Measurements from ENCODE around the gene STK32C. TPM values are rescaled to one million over a fixed set of nuclear protein-coding genes. Genes with fewer than 3 reads are reported as not detected.
"Not testable (repeated sequence)": the region's sequence is repeated elsewhere in the genome, so short reads cannot be mapped to it uniquely, and the experiment has no call there.

Gene STK32C
- total RNA-seq, 4 donors from 2014 or later, result 4.8 to 6.4 (median 5.7) TPM

GRCh38 chr10:132272231-132272971 lies 35.3 kb downstream of the STK32C start:
- intact Hi-C loops (cut with DNase I; ENCODE audit: low total_unique reads), result no loop called here
- WGBS, 2 donors, result 59 to 63% methylated on average over 35 of the region's 35 CpGs
- no peak overlapping the region for H3K4me3 ChIP-seq (ENCODE audit: low read depth, poor library complexity, severe bottlenecking)
- TF ChIP-seq POLR2A (IDR thresholded peaks at IDR 0.05), result no peak
- TF ChIP-seq CTCF (IDR thresholded peaks at IDR 0.05), result no peak
- DNase-seq (ENCODE audit: low spot score in 2 of 2), result no peak

- intact Hi-C loops (cut with DNase I; ENCODE audit: low total_unique reads), result no loop called here
- no peak for TF ChIP-seq POLR2A (IDR thresholded peaks at IDR 0.05)
- no peak for TF ChIP-seq CTCF (IDR thresholded peaks at IDR 0.05)
- no peak for DNase-seq (ENCODE audit: low spot score in 2 of 2)
- WGBS, 2 donors, result 85 to 92% methylated on average over 26 to 27 of the region's 27 CpGs
- H3K4me3 ChIP-seq (ENCODE audit: low read depth, poor library complexity, severe bottlenecking), result no peak overlapping the region
Observed at GRCh38 chr10:132271458-132272230, 36.1 kb downstream of the STK32C start.

- intact Hi-C loops (cut with DNase I; ENCODE audit: low total_unique reads), result no loop called here
- no peak for TF ChIP-seq POLR2A (IDR thresholded peaks at IDR 0.05)
- TF ChIP-seq CTCF (IDR thresholded peaks at IDR 0.05), result no peak
- no peak for DNase-seq (ENCODE audit: low spot score in 2 of 2)
- 92 to 93% methylated on average over 9 to 11 of the region's 11 CpGs for WGBS, 2 donors
- no peak overlapping the region for H3K4me3 ChIP-seq (ENCODE audit: low read depth, poor library complexity, severe bottlenecking)
Observed at GRCh38 chr10:132270721-132271457, 36.9 kb downstream of the STK32C start.

GRCh38 chr10:132270256-132270655 lies 37.5 kb downstream of the STK32C start:
- 97 to 98% methylated on average over 11 of the region's 11 CpGs for WGBS, 2 donors
- TF ChIP-seq CTCF (IDR thresholded peaks at IDR 0.05) (no peak), POLR2A (IDR thresholded peaks at IDR 0.05) (no peak)
- intact Hi-C loops (cut with DNase I; ENCODE audit: low total_unique reads), result no loop called here
- H3K4me3 ChIP-seq (ENCODE audit: low read depth, poor library complexity, severe bottlenecking), result no peak overlapping the region
- no peak for DNase-seq (ENCODE audit: low spot score in 2 of 2)

GRCh38 chr10:132269266-132270230 lies 38.2 kb downstream of the STK32C start:
- H3K4me3 ChIP-seq (ENCODE audit: low read depth, poor library complexity, severe bottlenecking), result no peak overlapping the region
- WGBS, 2 donors, result 80 to 82% methylated on average over 16 to 20 of the region's 21 CpGs
- no peak for TF ChIP-seq POLR2A (IDR thresholded peaks at IDR 0.05)
- no peak for TF ChIP-seq CTCF (IDR thresholded peaks at IDR 0.05)
- no peak for DNase-seq (ENCODE audit: low spot score in 2 of 2)
- intact Hi-C loops (cut with DNase I; ENCODE audit: low total_unique reads), result no loop called here

GRCh38 chr10:132267916-132268315 lies 39.8 kb downstream of the STK32C start:
- DNase-seq (ENCODE audit: low spot score in 2 of 2); H3K4me3 ChIP-seq (ENCODE audit: low read depth, poor library complexity, severe bottlenecking); intact Hi-C loops (cut with DNase I; ENCODE audit: low total_unique reads): not testable (repeated sequence)
- 91 to 93% methylated on average over 11 to 12 of the region's 12 CpGs for WGBS, 2 donors
